DMS 273 treated with DMSO at 0.1 percent for 48 hours (cell line): Measurements from ENCODE around the gene SPOCK1.

ENCODE experiments used
- DNase-seq: peaks from one replicate; lab custom pipeline; 2025; lab: John Stamatoyannopoulos, UW

The SPOCK1 gene

DNA sequence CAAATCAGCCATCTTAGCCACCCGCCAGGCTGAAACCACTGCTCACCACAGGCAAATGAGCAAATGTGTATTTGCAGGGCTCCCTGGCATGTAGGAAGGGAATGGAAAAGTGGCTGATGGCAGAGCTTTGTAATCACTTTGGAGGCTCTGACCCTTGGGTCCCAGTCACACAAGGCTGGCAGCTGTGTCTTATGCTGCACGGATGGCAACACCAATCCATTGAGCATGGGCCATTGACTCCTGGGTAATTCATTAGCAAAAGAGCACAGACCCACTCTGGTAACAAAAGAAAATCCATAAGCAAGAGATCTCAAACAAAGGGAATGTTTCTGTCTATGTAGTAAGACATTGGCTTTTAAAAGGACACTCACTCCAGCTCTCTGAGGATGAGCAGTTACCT, 57.6 kb downstream of the SPOCK1 start:
- DNase-seq: no peak

GRCh38 chr5:137440795-137441194, 58.3 kb downstream of the SPOCK1 start:
- DNase-seq: no peak

GRCh38 chr5:137439645-137440044, 59.5 kb downstream of the SPOCK1 start:
- no peak for DNase-seq

- no peak for DNase-seq
Measured at GRCh38 chr5:137438932-137439331, 60.2 kb downstream of the SPOCK1 start.

- no peak for DNase-seq
Measured at GRCh38 chr5:137437774-137438173, 61.4 kb downstream of the SPOCK1 start.

DNA sequence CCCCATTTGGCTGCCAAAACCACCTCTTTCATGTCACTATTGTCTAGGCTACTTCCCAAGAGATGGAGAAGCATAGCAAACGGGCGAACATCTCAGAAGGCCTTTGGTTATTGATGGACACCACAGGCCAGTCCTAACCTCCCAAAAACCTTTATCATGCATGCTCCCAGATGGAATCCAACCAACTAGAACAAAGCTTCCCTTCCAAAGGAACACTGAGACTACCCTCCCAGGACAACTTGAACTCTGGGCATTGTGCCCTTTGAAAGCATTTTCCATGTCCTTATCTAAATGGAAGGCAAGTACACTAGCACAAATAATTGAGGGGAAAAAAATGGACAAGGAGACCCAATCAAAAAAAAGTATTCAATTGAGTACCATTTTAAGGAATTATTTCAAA, 65.6 kb downstream of the SPOCK1 start:
- no peak for DNase-seq

DNA sequence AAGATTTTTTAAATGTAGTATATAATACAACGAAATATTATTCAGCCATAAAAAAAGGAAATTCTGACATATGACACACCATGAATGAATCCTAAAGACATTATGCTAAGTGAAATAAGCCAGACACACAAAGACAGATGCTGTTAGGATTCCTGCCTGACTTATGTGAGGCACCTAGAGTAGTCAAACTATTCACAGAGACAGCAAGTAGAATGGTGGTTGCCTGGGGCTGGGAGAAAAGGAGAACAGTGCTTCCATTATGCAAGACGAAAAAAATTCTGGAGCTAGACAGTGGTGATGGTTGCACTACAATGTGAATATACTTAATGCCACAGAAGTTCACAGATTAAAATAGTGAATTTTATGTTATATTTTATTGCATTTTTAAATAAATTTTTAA, 66.8 kb downstream of the SPOCK1 start:
- no peak for DNase-seq

DNA sequence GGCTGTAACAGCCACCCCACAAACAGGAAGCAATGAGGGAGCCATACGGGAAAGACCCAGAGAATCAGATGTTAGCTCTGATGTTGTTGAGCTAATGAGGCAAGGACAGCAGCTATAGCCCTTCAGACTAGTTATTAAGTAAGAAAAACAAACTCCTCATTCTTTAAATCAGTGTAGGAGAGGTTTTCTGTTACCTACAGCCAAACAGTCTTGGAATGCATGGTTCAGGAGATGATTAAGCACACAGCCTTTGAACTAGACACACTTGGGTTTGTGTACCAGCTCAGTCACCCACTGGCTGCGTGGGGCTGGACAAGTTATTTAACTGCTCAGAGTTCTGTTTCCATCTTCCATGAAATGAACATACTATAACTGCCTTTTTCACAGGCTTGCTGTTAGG, 68.1 kb downstream of the SPOCK1 start:
- no peak for DNase-seq

DNA sequence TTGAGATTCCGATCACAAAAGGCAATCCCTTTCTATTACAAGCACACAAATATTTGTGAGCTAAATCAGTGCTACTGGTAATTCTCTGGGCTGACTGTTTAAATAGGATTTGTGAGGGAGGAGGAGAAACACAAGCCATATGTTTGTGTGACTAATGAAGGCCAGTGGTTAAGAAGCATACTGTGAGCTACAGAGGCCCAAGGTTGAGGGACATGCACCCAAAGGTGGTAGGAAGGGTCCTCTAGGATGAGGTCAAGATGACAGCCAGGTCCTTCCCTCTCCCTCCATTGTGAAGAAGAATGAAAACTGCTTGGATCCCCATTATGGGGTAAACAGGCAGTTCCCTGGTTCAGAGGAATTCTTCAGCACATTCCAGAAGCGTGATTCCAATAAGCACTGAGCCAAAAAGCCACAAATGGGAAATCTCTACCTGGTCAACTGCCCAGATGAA, 83.9 kb downstream of the SPOCK1 start:
- no peak for DNase-seq

GRCh38 chr5:137414112-137414755, 84.9 kb downstream of the SPOCK1 start:
- no peak for DNase-seq

- no peak for DNase-seq
Measured at GRCh38 chr5:137412136-137412535, 87.0 kb downstream of the SPOCK1 start.

GRCh38 chr5:137410234-137411010, 88.7 kb downstream of the SPOCK1 start:
- no peak for DNase-seq

DNA sequence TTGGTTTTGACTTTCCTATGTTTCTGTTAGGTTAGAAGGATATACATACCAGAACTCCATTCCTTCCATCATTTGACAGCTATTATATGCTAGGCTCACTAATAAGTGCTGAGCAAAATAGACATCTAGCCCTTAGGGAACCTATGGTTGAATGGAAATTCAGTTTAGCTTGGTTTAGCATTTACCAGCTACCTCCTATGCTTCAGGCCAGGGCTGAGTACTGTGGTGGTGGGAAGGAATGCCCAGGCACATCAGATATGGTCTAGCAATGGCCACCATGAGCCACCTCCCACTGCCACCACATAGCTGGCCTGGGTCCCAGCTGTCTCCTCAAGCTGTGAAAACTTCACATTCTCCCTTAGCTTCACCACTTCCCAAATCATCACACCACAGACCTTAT, 89.4 kb downstream of the SPOCK1 start:
- DNase-seq: no peak

GRCh38 chr5:137407090-137407489, 92.0 kb downstream of the SPOCK1 start:
- no peak for DNase-seq

- no peak for DNase-seq
Measured at GRCh38 chr5:137405393-137405792, 93.7 kb downstream of the SPOCK1 start.

DNA sequence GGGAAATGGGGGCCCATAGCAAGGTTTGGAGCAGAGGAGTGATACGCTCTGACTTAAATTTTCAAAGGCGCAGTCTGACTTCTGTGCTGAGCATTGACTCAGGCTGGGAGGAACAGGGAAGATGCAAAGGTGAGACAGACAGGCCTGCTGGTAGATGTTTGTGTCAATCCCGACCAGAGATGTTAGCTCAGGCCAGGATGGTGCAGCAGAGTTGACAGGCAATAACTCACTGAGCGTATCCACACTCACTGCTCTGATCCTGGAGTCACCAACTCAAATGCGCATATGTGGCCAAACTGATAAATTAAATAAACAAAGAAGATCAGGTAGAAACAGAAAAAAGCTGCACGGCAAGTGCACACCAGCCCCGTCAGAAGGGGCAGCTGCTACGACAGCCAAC, 95.3 kb downstream of the SPOCK1 start:
- DNase-seq: no peak

- no peak for DNase-seq
Measured at GRCh38 chr5:137402436-137403187, 96.5 kb downstream of the SPOCK1 start.

GRCh38 chr5:137401946-137402345, 97.2 kb downstream of the SPOCK1 start:
- DNase-seq: no peak

GRCh38 chr5:137400571-137400970, 98.6 kb downstream of the SPOCK1 start:
- no peak for DNase-seq

GRCh38 chr5:137399911-137400310, 99.2 kb downstream of the SPOCK1 start:
- DNase-seq: no peak

DNA sequence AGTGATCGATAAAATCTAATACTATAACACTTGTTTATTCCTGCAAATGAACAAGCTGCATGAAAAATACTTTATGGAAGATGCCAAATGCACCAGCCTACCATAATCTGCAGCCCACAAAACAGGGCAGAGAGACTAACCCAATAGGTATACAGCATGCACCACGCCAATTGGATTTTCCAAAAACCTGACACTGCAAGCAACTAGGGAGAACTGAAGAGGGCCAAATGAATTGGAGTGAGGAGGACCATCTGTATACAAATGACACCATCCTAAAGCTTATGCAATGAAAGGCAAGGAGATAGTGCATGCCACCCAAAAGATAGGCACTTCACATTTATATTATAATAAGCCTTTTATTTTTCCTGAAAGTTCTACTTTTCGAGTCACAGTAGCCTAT, 100.4 kb downstream of the SPOCK1 start:
- DNase-seq: no peak

DNA sequence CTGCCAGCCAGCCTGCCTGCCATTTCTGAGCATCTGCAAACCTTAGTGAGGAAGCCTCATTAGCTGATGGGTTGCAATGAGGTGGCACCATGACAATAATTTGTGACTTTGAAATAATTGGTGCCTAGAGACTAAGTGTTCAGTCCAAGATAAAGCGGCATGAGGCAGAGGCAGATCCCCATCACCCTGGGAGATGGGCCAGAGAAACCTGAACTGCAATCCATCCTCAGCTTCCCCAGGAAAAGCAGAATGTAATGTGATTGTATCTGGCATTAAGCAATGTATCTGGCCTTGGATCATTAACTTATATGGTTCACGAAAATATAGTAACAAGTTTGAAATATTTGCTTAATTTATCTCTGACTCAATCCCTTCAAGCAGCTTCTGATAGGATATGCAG, 101.0 kb downstream of the SPOCK1 start:
- DNase-seq: no peak
